ENCODE results near the gene CNKSR1. TPM values are rescaled to one million over a fixed set of nuclear protein-coding genes. Genes with fewer than 3 reads are reported as not detected.

Gene CNKSR1, protein sequence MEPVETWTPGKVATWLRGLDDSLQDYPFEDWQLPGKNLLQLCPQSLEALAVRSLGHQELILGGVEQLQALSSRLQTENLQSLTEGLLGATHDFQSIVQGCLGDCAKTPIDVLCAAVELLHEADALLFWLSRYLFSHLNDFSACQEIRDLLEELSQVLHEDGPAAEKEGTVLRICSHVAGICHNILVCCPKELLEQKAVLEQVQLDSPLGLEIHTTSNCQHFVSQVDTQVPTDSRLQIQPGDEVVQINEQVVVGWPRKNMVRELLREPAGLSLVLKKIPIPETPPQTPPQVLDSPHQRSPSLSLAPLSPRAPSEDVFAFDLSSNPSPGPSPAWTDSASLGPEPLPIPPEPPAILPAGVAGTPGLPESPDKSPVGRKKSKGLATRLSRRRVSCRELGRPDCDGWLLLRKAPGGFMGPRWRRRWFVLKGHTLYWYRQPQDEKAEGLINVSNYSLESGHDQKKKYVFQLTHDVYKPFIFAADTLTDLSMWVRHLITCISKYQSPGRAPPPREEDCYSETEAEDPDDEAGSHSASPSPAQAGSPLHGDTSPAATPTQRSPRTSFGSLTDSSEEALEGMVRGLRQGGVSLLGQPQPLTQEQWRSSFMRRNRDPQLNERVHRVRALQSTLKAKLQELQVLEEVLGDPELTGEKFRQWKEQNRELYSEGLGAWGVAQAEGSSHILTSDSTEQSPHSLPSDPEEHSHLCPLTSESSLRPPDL
- total RNA-seq: 10 to 100 TPM in 1 of 7 donors, 1 to 10 TPM in 6; 2.9 to 16.8 (median 6.3) TPM
- polyA plus RNA-seq: 1 to 10 TPM in 1 of 2 donors, under 1 TPM in 1; 0.73 to 1.7 TPM
- long read RNA-seq, donor 1: 0 reads
- long read RNA-seq, donor 2: 0 reads
- long read RNA-seq, donor 3, partial matches to known transcripts: 1 of 5 reads
- long read RNA-seq, donor 3, other reads (novel, unspliced or antisense): 1 of 5 reads

DNA sequence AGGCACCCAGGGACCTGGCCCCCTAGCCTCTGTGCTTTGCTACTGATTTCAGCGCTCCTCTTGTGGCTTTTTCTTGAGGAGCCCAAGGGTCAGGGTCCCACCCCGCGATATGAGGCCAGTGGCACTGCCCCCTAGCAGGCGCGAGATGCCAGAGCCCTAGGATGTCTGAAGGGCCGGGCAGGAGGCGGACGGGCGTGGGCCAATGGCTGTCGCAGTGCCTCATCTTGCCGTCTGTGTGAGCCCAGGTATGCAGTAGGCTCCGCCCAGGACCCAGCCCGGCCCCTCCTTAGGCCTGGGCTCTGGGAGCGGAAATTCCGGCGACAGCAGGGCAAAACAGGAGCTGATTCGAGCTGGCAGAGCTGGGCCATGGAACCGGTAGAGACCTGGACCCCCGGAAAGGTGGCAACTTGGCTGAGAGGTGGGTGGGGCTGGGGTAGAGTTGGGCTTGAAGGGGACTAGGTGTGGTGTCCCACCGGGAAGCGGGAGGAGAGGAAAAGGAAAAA is at the start of gene CNKSR1:
CNKSR1 (plus strand) TSS at position 310 of the 503 bp plus-strand sequence; CDS start at position 367, 57 bp downstream.
- intact Hi-C loops (cut with DNase I): no loop called here
- H3K27ac ChIP-seq: no peak within 1 kb of the TSS
- no peaks in the 10 kb centered on the region for H3K36me3 ChIP-seq
- no peaks in the 10 kb centered on the region for H3K4me1 ChIP-seq (ENCODE audit: insufficient read depth)
- H3K9me3 ChIP-seq: no peaks in the 10 kb centered on the region
- H3K4me3 ChIP-seq: no peak within 1 kb of the TSS
- DNase-seq: no peak
- TF ChIP-seq POLR2A (IDR thresholded peaks at IDR 0.05) (no peak), CTCF (IDR thresholded peaks at IDR 0.05) (no peak), EP300 (IDR thresholded peaks at IDR 0.05) (no peak)
- 57 to 62% (median 62%) methylated on average over 21 of the region's 21 CpGs for WGBS, 3 donors
- no peaks in the 10 kb centered on the region for H3K27me3 ChIP-seq

DNA sequence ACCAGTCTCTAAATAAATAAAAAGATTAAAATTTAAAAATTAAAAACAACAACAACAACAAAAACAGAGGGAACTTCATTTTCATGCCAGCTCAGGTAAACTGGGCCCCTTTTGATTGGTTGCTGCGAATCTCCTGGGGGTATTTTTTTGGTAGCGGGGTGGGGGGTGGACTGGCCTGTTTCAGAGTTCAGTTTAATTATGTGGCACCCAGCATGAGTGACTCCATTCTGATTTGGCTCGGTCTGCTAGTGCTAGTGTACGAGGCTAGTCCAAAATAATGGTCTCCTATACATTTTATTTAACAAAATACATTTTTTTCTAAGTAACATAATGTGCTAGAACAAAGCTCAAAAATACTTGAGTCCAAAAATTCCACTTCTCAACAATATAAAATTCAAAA is 47.5 kb upstream of the CNKSR1 start:
- Histone ChIP-seq H3K4me3 (no peak overlapping the region), H3K9me3 (no peaks in the 10 kb centered on the region), H3K4me1 (ENCODE audit: insufficient read depth) (no peaks in the 10 kb centered on the region), H3K27ac (no peak overlapping the region), H3K36me3 (no peaks in the 10 kb centered on the region), H3K27me3 (no peaks in the 10 kb centered on the region)
- intact Hi-C loops (cut with DNase I): no loop called here
- TF ChIP-seq CTCF (IDR thresholded peaks at IDR 0.05): no peak
- TF ChIP-seq EP300 (IDR thresholded peaks at IDR 0.05): no peak
- no peak for TF ChIP-seq POLR2A (IDR thresholded peaks at IDR 0.05)
- 90 to 96% (median 92%) methylated on average over 4 of the region's 4 CpGs for WGBS, 3 donors
- no peak for DNase-seq

DNA sequence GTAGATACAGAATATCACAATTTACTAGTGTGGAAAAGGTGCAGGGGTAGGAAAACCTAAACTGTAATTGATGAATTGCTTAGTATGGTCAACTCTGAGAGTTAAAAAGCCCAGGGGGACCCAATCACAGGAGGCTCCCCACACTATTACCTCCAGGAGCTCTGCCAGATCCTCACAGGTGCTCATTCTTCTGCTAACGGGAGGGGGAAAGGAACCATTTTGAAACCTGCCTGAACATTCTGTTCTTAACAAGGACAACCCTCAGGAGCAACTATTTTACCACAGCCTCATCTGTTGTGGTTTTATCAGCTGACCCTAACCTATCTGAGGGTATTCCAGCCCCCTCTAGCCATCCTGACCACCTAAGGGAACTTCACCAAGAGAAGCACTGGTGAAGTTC is 46.6 kb upstream of the CNKSR1 start:
- no peak for TF ChIP-seq POLR2A (IDR thresholded peaks at IDR 0.05)
- TF ChIP-seq EP300 (IDR thresholded peaks at IDR 0.05): no peak
- TF ChIP-seq CTCF (IDR thresholded peaks at IDR 0.05): no peak
- no peaks in the 10 kb centered on the region for H3K4me1 ChIP-seq (ENCODE audit: insufficient read depth)
- H3K9me3 ChIP-seq: no peaks in the 10 kb centered on the region
- H3K27me3 ChIP-seq: no peaks in the 10 kb centered on the region
- intact Hi-C loops (cut with DNase I): no loop called here
- no peak overlapping the region for H3K27ac ChIP-seq
- DNase-seq: no peak
- 47 to 50% (median 48%) methylated on average over 1 of the region's 1 CpG for WGBS, 3 donors
- no peaks in the 10 kb centered on the region for H3K36me3 ChIP-seq
- no peak overlapping the region for H3K4me3 ChIP-seq

DNA sequence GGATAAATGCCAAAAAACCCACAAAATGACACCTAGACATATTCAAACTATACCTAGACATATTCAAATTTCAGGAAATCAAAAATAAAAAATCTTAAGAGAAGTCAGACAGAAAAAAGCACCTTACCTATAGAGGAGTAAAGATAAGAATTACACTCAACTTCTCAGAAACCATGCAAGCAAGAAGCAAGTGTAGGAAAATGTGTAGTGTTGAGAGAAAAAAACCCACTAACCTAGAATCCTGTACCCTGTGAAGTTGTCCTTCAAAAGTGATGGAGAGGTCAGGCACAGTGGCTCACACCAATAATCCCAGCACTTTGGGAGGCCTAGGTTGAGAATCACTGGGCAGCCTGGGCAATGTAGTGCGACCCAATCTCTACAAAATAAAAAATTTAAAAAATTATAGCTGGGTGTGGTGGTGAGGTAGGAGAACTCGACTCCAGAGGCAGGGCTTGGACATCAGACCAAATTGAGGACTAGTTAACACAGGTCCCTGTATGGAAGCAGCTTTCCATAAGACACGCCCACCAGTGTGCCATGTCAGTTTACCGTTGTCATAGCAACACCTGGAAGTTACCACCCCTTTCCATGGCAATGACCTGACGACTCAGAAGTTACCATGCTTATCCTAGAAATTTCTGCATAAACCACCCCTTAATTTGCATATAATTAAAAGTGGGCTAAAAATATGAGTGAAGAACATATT is 45.0 kb upstream of the CNKSR1 start:
- Histone ChIP-seq H3K27ac (no peak overlapping the region), H3K4me3 (no peak overlapping the region), H3K27me3 (no peaks in the 10 kb centered on the region), H3K36me3 (no peaks in the 10 kb centered on the region), H3K9me3 (no peaks in the 10 kb centered on the region), H3K4me1 (ENCODE audit: insufficient read depth) (no peaks in the 10 kb centered on the region)
- intact Hi-C loops (cut with DNase I): no loop called here
- TF ChIP-seq CTCF (IDR thresholded peaks at IDR 0.05): no peak
- no peak for TF ChIP-seq POLR2A (IDR thresholded peaks at IDR 0.05)
- no peak for TF ChIP-seq EP300 (IDR thresholded peaks at IDR 0.05)
- WGBS, 3 donors: 76 to 81% (median 78%) methylated on average over 5 of the region's 5 CpGs
- no peak for DNase-seq
